Measurements from ENCODE around the gene UGT2B11. TPM values are rescaled to one million over a fixed set of nuclear protein-coding genes. Genes with fewer than 3 reads are reported as not detected.
"Not testable (repeated sequence)": the region's sequence is repeated elsewhere in the genome, so short reads cannot be mapped to it uniquely, and the experiment has no call there.

UGT2B11 gene
- total RNA-seq, 1 donor from 2014 or later = not detected

DNA sequence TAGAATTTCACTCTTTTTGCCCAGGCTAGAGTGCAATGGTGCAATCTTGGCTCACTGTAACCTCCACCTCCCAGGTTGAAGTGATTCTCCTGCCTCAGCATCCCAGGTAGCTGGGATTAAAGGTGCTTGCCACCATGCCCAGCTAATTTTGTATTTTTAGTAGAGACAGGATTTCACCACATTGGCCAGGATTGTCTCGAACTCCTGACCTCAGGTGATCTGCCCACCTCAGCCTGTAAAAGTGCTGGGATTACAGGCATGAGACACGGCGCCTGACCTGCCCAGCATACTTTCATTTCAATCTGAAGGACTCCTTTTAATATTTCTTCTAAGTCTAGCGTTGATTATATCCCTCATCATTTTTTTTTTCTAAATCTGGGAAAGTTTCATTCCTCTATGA is 45.4 kb downstream of the UGT2B11 start:
- not testable (repeated sequence) for DNase-seq

DNA sequence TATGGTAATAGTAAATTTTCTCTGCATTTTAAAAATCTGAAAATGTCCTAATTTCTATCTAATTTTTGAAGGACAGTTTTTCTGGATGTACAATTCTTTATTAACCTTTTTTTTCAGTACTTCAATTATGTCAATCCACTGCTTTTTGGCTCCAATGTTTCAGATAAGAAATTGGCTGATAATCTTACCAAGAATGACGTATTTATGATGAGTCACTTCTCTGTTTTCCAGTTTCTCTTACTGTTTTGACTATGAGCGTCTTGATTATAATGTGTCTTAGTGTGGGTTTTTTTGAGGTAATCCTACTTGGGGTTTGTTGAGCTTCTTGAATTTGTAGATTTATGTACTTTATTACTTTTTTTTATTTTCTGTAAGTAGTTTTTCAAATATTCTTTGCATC is 47.2 kb downstream of the UGT2B11 start:
- no peak for DNase-seq

- DNase-seq = not testable (repeated sequence)
Observed at GRCh38 chr4:69166376-69166775, 48.2 kb downstream of the UGT2B11 start.

DNA sequence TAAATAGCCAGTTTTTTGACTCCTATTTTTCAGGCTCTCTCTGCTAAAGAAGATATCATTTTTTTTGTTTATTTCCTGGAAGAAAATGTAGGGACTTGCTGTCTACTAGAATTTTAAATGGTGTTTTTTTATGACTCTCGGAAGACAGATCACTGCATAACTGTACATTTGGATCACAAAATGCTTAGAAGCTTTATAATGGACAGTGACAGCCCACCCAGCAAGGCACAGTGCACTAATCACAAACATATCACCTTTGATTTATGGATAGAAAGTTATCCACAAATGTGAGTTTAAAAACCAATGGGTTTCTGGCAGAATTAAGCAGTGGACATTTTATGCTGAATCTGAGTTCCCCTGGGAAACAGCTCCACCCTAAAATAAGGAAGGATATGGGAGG is 48.8 kb downstream of the UGT2B11 start:
- DNase-seq = not testable (repeated sequence)

GRCh38 chr4:69156913-69157312 is 57.6 kb downstream of the UGT2B11 start:
- DNase-seq = no peak

- DNase-seq = no peak
Observed at GRCh38 chr4:69154021-69154420, 60.5 kb downstream of the UGT2B11 start.

Other genes starting within 250 kb of the UGT2B11 start
- gene UGT2B7, start 118.3 kb downstream of the UGT2B11 start, total RNA-seq = not detected
- gene UGT2B28, start 65.7 kb upstream of the UGT2B11 start, total RNA-seq = not detected

Data from occipital lobe (tissue), 2 donors.